ENCODE measurements around the gene PARVB. TPM values are rescaled to one million over a fixed set of nuclear protein-coding genes. Genes with fewer than 3 reads are reported as not detected.

Gene PARVB
- total RNA-seq, 2 experiments from 2014 or later = 42.7 to 45.9 TPM

DNA sequence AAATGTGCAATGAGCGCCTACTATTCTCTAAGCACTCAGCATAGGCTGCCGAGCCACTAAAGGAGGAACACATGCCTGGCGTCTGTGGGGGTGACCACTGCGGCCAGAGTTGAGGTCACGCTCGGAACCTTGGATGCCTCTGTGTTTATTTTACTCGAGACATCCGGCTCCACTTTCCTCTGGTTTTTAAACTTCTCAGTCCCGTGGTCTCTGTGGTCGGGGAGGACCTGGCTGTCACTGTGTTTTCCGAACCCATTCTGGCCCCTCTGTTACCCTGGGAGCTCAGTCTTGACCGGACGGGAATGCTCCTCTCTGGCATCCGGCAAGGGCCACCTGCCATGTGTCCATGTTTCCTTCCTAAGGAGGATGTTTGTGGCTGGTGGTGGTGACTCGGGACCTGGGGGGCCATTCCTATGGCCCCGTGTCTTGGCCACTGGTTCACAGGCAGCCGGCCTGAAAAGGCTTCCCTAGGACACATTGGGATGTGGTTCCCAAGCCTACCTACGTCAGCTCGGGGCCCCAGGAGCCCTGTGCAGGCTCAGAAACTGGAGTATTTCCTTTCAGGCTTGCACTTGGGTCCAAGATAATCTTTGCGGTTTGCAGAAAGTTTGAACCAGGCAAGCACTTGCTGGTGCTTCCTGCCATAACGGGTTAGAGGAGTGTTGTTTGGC lies 109.9 kb downstream of the PARVB start:
- Mint-ChIP-seq H3K4me1 (no peaks in the 10 kb centered on the region), H3K4me3 (no peak overlapping the region), H3K27me3 (no peaks in the 10 kb centered on the region), H3K27ac (no peak overlapping the region), H3K9me3 (ENCODE audit: low read depth) (peaks cover 23% of the 10 kb centered on the region), H3K36me3 (ENCODE audit: low read depth) (peaks cover 36% of the 10 kb centered on the region)
- no peak for DNase-seq
- no peak for ATAC-seq
- intact Hi-C loops (cut with DNase I, micrococcal nuclease) = no loop called here
- ChIA-PET POLR2A (no interaction called here), CTCF (no interaction called here)

DNA sequence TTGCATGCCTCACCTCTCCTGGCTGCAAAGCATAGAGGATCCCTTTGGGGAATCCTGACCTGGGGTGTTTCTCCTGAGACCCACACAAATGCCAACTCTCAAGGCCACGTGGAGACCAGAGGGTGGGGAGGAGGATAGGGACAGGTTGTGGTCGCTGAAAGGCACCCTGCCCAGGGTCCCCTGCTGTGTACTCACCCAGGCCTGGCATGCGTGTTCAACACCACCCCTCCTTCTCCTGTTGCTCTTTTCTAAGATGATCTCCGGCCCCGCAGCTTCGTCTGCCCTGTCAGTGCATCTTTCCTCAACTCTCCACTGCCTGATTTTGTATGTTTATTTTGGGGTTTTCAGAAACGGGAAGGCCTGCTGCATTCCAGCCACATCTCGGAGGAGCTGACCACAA lies 112.0 kb downstream of the PARVB start:
- intact Hi-C loops (cut with DNase I, micrococcal nuclease) = no loop called here
- peaks cover 23% of the 10 kb centered on the region for H3K9me3 Mint-ChIP-seq (ENCODE audit: low read depth)
- ChIA-PET CTCF (no interaction called here), POLR2A (no interaction called here)
- DNase-seq = no peak
- no peaks in the 10 kb centered on the region for H3K4me1 Mint-ChIP-seq
- peaks cover 39% of the 10 kb centered on the region for H3K36me3 Mint-ChIP-seq (ENCODE audit: low read depth)
- no peak overlapping the region for H3K4me3 Mint-ChIP-seq
- H3K27ac Mint-ChIP-seq = no peak overlapping the region
- no peak for ATAC-seq
- no peaks in the 10 kb centered on the region for H3K27me3 Mint-ChIP-seq

DNA sequence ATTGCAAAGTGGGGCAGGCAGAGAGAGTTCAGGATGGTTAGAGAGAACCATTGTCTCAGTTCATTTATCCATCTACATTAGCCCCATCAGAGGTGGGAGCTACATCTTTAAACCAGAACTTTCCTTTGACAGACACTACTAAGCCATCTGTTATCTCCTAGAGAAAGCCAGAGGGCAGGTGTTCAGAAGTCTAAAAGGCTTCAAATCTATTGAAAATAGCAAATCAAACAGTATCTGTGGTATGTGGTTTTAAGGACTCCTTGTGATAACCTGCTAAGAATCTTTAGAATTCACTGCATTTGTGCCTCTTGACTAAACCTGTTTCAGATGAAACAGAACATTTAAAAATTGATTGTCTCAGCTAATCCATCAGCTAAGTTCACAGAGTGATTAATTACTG lies 112.7 kb downstream of the PARVB start:
- H3K36me3 Mint-ChIP-seq (ENCODE audit: low read depth) = peaks cover 39% of the 10 kb centered on the region
- no peak for ATAC-seq
- POLR2A ChIA-PET = no interaction called here
- no peaks in the 10 kb centered on the region for H3K4me1 Mint-ChIP-seq
- H3K9me3 Mint-ChIP-seq (ENCODE audit: low read depth) = peaks cover 23% of the 10 kb centered on the region
- CTCF ChIA-PET = no interaction called here
- H3K4me3 Mint-ChIP-seq = no peak overlapping the region
- no peak overlapping the region for H3K27ac Mint-ChIP-seq
- no peaks in the 10 kb centered on the region for H3K27me3 Mint-ChIP-seq
- intact Hi-C loops (cut with DNase I, micrococcal nuclease) = no loop called here
- DNase-seq = no peak

DNA sequence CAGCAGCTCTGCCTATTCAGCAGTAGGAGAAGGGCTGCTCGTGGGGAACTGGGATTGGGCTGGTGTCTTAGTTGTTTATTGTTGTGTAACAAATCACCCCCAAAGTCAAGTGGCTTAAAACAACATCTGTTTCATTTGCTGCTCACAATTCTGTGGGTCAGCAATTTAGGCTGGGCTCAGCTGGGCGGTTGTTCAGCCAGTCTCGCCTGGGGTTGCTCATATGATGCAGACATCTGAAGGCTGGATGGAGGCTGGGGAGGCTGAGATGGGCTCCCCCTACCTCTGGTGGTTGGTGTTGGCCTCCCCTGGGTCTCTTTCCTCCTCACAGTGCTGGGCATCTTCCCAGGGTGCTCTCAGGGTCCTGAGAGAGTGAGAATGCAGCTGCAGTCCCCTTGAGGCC lies 113.3 kb downstream of the PARVB start:
- ChIA-PET POLR2A (no interaction called here), CTCF (no interaction called here)
- no peak for DNase-seq
- Mint-ChIP-seq H3K4me1 (no peaks in the 10 kb centered on the region), H3K9me3 (ENCODE audit: low read depth) (peaks cover 23% of the 10 kb centered on the region), H3K36me3 (ENCODE audit: low read depth) (peaks cover 39% of the 10 kb centered on the region), H3K27me3 (no peaks in the 10 kb centered on the region), H3K4me3 (no peak overlapping the region), H3K27ac (no peak overlapping the region)
- no peak for ATAC-seq
- intact Hi-C loops (cut with DNase I, micrococcal nuclease) = no loop called here

DNA sequence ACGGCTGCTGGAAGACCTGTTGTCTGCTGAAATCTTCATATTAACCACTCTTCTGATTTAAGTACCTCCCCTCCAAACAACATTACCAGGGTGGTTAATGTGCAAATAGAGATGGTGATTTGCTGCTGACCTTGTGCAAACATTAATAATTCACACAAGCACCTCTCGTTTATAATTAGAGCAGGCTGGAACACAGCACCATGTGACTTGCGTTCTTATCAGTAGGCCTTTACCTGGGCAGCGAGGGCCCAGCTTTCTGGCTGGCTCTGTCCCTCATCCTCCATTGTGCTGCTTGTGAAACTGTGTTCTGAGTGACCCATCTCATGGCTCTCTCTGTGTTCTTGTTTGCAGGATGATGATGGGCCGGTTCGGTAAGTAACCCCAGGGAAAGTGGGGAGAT lies 115.7 kb downstream of the PARVB start:
- Mint-ChIP-seq H3K27me3 (no peaks in the 10 kb centered on the region), H3K27ac (no peak overlapping the region), H3K36me3 (ENCODE audit: low read depth) (peaks cover 36% of the 10 kb centered on the region), H3K4me1 (no peaks in the 10 kb centered on the region), H3K9me3 (ENCODE audit: low read depth) (peaks cover 23% of the 10 kb centered on the region), H3K4me3 (no peak overlapping the region)
- ChIA-PET POLR2A (no interaction called here), CTCF (no interaction called here)
- DNase-seq = no peak
- intact Hi-C loops (cut with DNase I, micrococcal nuclease) = no loop called here
- ATAC-seq = no peak

DNA sequence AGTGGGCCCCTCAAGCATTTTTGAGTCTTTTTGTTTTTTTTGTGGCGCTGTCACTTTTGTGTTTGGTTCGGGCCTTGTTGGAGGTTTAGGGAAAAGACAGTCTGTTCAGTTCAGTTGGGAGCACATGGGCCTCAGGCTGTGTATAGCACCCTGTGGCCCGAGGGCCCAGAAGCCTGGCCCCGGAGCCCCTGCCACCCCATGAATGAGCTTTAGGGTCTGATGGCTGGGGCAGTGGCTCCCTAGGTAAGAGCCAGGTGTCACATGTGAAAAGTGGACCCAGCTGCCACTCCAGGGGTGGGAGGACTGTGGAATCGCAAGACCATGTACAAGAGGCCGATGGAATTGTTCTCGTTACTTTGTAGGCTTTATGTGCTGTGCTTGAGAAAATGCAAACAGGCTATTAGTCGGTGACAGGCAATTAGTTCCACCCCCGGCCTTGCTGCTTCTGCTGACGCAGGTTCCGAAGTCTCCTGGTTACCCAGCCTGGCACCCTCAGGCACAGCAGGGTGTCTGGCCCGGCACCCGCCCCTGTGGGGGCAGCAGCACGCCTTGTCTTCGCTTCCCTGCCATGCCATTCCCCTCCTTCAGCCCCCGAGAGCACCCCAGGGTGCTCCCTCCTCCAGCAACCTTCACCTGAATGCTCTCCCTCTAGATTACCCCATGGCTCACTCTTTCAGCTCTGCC lies 118.5 kb downstream of the PARVB start:
- H3K36me3 Mint-ChIP-seq (ENCODE audit: low read depth) = peaks cover 11% of the 10 kb centered on the region
- ATAC-seq (no peak), DNase-seq (no peak)
- ChIA-PET CTCF (interaction anchor here (1.5 kb wide), 1 partner anchor 9 kb away, joined by 3 read pairs; no protein-coding TSS in a partner anchor), POLR2A (no interaction called here)
- intact Hi-C loops (cut with DNase I, micrococcal nuclease) = no loop called here
- H3K4me1 Mint-ChIP-seq = no peaks in the 10 kb centered on the region
- no peaks in the 10 kb centered on the region for H3K27me3 Mint-ChIP-seq
- H3K27ac Mint-ChIP-seq = no peak overlapping the region
- H3K9me3 Mint-ChIP-seq (ENCODE audit: low read depth) = peaks cover 3% of the 10 kb centered on the region
- H3K4me3 Mint-ChIP-seq = no peak overlapping the region

DNA sequence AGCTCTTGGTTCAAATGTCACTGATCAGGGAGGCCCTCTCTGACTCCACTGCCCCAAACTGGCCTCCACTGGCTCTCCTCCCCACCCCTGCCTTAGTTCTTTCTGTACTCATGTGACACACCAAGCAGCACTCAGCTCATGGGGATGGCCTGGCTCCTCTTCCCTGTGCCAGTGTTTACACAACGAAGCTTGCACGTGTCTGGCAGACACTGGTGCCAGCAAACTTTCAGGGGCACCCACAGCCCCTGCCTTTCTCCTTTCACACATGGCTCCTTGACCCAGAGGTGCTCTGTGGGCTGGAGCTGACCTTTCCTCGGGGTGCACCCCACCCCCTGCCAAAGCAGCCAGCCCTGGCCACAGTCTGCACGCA lies 119.0 kb downstream of the PARVB start:
- CTCF ChIA-PET = interaction anchor here (1.5 kb wide), 1 partner anchor 9 kb away, joined by 3 read pairs; no protein-coding TSS in a partner anchor
- DNase-seq = no peak
- H3K4me3 Mint-ChIP-seq = no peak overlapping the region
- H3K36me3 Mint-ChIP-seq (ENCODE audit: low read depth) = peaks cover 6% of the 10 kb centered on the region
- no peaks in the 10 kb centered on the region for H3K27me3 Mint-ChIP-seq
- intact Hi-C loops (cut with DNase I, micrococcal nuclease) = no loop called here
- ATAC-seq = no peak
- H3K4me1 Mint-ChIP-seq = no peaks in the 10 kb centered on the region
- POLR2A ChIA-PET = no interaction called here
- no peaks in the 10 kb centered on the region for H3K9me3 Mint-ChIP-seq (ENCODE audit: low read depth)
- H3K27ac Mint-ChIP-seq = no peak overlapping the region

DNA sequence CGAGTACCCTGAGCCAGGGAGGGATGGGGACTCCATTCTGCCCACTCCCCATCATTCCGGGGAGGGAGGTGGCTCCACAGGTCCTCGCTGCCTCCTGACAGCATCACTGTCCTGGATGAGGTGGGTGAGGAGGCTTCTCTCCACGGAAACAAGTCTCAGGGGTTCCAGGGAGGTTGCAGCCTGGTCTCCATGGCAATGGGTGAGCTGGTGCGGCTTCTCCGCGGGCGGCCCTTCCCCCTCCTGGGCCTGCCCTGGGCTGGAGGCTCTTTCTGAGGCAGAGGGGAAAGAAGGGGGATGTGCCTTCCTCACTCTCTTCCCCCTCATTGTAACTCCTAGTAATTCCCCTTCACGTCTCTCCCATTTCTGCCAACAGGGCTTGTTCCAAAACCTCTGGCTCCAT lies 119.5 kb downstream of the PARVB start:
- H3K4me1 Mint-ChIP-seq = no peaks in the 10 kb centered on the region
- H3K9me3 Mint-ChIP-seq (ENCODE audit: low read depth) = no peaks in the 10 kb centered on the region
- H3K27ac Mint-ChIP-seq = no peak overlapping the region
- ChIA-PET CTCF (interaction anchor here (1.5 kb wide), 1 partner anchor 8 kb away, joined by 3 read pairs; no protein-coding TSS in a partner anchor), POLR2A (no interaction called here)
- intact Hi-C loops (cut with DNase I, micrococcal nuclease) = no loop called here
- peaks cover 2% of the 10 kb centered on the region for H3K36me3 Mint-ChIP-seq (ENCODE audit: low read depth)
- no peak for DNase-seq
- no peak for ATAC-seq
- H3K4me3 Mint-ChIP-seq = no peak overlapping the region
- no peaks in the 10 kb centered on the region for H3K27me3 Mint-ChIP-seq

DNA sequence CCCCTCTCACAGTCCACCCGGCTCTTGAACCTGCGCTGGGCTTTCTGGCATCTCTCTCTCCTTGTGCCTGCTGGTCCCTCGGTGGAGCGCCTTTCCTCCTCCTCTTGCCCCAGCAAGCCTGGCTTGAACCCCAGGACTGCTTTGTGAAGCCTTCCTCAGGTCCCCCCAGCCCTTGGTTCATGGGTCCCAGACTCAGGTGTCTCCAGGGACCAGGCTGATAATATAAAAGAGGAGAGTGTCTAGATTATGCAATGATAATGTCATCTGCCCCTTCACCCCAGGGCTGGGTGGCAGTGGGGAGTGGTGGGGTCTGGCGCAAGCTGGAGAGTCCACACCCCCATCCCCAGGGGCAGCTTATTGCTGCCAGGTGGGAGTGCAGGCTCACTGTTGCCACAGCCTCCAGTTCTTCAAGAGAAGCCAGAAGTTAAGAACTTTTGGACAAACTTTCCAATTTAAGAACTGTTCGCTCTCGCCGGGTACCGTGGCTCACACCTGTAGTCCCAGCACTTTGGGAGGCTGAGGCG lies 120.0 kb downstream of the PARVB start:
- Mint-ChIP-seq H3K4me3 (no peak overlapping the region), H3K4me1 (no peaks in the 10 kb centered on the region), H3K9me3 (ENCODE audit: low read depth) (no peaks in the 10 kb centered on the region), H3K36me3 (ENCODE audit: low read depth) (peaks cover 2% of the 10 kb centered on the region), H3K27ac (no peak overlapping the region), H3K27me3 (no peaks in the 10 kb centered on the region)
- DNase-seq (no peak), ATAC-seq (no peak)
- CTCF ChIA-PET = interaction anchor here (1.5 kb wide), 1 partner anchor 8 kb away, joined by 3 read pairs; no protein-coding TSS in a partner anchor
- intact Hi-C loops (cut with DNase I, micrococcal nuclease) = no loop called here
- POLR2A ChIA-PET = no interaction called here

DNA sequence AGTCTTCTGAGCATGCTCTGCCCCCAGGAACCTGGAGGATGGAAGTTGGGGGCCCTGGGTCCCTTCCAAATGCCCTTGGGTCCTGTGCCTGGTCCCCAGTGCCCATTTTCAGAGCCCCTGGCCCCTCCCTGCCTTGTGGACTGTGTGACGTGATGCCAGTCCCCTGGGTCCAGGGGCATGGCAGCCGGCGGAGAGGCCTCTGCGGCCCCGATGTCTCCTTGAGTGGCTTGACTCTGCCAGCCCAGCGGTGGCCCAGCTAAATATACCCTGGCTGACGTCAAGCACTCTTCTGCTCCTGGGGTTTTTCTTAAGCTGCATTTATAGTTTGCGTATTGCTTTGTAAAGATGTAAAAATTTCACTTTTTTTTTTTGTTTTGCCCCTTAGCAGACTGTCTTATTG lies 121.4 kb downstream of the PARVB start:
- intact Hi-C loops (cut with DNase I, micrococcal nuclease) = no loop called here
- Mint-ChIP-seq H3K27ac (no peak overlapping the region), H3K4me1 (no peaks in the 10 kb centered on the region), H3K9me3 (ENCODE audit: low read depth) (no peaks in the 10 kb centered on the region), H3K36me3 (ENCODE audit: low read depth) (peaks cover 2% of the 10 kb centered on the region), H3K4me3 (no peak overlapping the region), H3K27me3 (no peaks in the 10 kb centered on the region)
- ATAC-seq = no peak
- no peak for DNase-seq
- POLR2A ChIA-PET = no interaction called here
- CTCF ChIA-PET = interaction anchor here (0.6 to 0.7 kb wide), 2 partner anchors 18 to 134 kb away, joined by 3 read pairs; no protein-coding TSS in a partner anchor

DNA sequence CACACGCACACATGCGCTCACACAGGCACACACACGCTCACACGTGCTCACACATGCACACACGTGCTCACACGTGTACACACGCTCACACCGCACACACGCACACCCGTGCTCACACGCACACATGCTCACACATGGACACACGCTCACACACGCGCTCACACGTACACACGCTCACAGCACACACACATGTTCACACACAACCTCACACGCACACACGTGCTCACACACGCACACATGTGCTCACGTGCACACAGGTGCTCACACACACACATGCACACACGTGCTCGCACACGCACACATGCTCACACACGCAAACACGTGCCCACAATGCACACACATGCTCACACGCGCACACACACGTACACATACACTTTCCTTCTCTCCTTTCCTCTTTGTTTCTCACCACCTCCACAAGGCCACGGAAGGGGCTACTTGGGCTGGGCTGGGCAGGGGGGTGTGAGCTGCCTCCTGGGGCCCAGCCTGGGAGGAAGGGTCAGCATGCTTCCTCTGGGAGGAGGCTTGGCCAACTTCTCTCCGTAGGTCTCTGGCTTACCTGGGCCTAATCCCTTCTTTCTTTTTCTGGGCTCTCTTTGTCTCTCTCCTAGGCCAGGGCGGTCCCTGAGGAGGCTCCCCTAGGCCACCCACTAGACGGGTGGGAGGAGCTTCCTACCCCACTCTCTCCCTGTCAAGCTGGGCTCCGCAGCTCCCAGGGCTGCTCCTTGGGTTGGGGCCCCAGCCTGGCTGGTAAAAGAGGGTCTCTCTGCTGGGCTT lies 122.2 kb downstream of the PARVB start:
- Mint-ChIP-seq H3K36me3 (ENCODE audit: low read depth) (peaks cover 2% of the 10 kb centered on the region), H3K27me3 (no peaks in the 10 kb centered on the region), H3K4me3 (no peak overlapping the region), H3K27ac (no peak overlapping the region), H3K9me3 (ENCODE audit: low read depth) (no peaks in the 10 kb centered on the region), H3K4me1 (no peaks in the 10 kb centered on the region)
- DNase-seq (no peak), ATAC-seq (no peak)
- intact Hi-C loops (cut with DNase I, micrococcal nuclease) = no loop called here
- ChIA-PET CTCF (interaction anchor here (0.7 kb wide), 1 partner anchor 19 kb away, joined by 3 read pairs; no protein-coding TSS in a partner anchor), POLR2A (no interaction called here)

Data from activated CD4-positive, alpha-beta T cell treated with anti-CD3 and anti-CD28 coated beads for 36 hours (primary cell).